Adrenal gland (tissue), 12 donors: ENCODE results near the gene TENT4B. TPM values are rescaled to one million over a fixed set of nuclear protein-coding genes. Genes with fewer than 3 reads are reported as not detected.
A peak's percentile ranks its signal among the peaks of the same experiment; 100 is the strongest.

Source experiments
- DNase-seq, 7 donors: peaks; one replicate each; pipeline ENCODE4 v3.0.0-alpha.2; 2019 to 2020
- H3K27ac ChIP-seq, 5 donors: fragments of 200-600 bp; sonication (generic) in 4 of 5; 1 replicate in 3 of 5; 2 replicates in 2 of 5; pipeline versions ENCODE4 v1.5.1 to v1.8.0; 2016 to 2020; ENCODE audit warnings: mild to moderate bottlenecking in 1 of 5
- H3K27me3 ChIP-seq: fragments of 200-600 bp; 2 replicates; pipeline ENCODE4 v1.8.0; 2021
- H3K36me3 ChIP-seq, 2 donors: fragments of 200-600 bp; replicated peaks in 1 of 2; 1 replicate in 1 of 2; 2 replicates in 1 of 2; pipeline versions ENCODE4 v1.5.1 to v1.8.0; 2018 to 2022
- H3K4me1 ChIP-seq, 2 donors: fragments of 200-600 bp; replicated peaks in 1 of 2; 1 replicate in 1 of 2; 2 replicates in 1 of 2; pipeline versions ENCODE4 v1.5.1 to v1.8.0; 2018 to 2021
- H3K4me3 ChIP-seq, 4 donors: fragments of 200-600 bp; sonication (generic) in 3 of 4; one replicate each; pipeline ENCODE4 v1.5.1; 2016 to 2018
- H3K9me3 ChIP-seq, 3 donors: fragments of 200-600 bp; sonication (generic) in 1 of 3; replicated peaks in 1 of 3; 1 replicate in 2 of 3; 2 replicates in 1 of 3; pipeline versions ENCODE4 v1.5.1 to v1.8.0; 2016 to 2021
- POLR2A ChIP-seq, 2 donors: fragments of 450-650 bp; IDR thresholded peaks; one replicate each; pipeline ENCODE4 v1.6.1; 2017; ENCODE audit warnings: antibody characterized with exemption in 2 of 2, mild to moderate bottlenecking in 2 of 2, moderate library complexity in 1 of 2
- WGBS, 4 donors: extraction: QIAGEN DNeasy Blood & Tissue Kit in 2 of 4; methylation state at CpG; one replicate each; pipeline versions ENCODE4 v1.1.5 to v1.1.7; 2013 to 2017; 5-methylcytosine and 5-hydroxymethylcytosine counted together
- intact Hi-C, 2 donors: fragments of 100-400 bp; cut with DNase I; formaldehyde crosslinking; loops; one replicate each; pipeline versions ENCODE4 v1.14.1 to v1.15.0; 2022 to 2023
- polyA plus RNA-seq, 3 donors: library from polyadenylated mRNA; stranded (reverse); fragments of 200-250 nt in 2 of 3; fragments of 350-450 nt in 1 of 3; fragmentation: Illumina TruSeq in 1 of 3; extraction: RNeasy Lipid Tissue Mini Kit (QIAGEN cat#74804) in 1 of 3; gene quantifications; one replicate each; pipeline ENCODE4 v1.2.3, GENCODE V29; 2013 to 2014
- total RNA-seq, 9 donors: library from RNA; depleted of rRNA in 4 of 9; stranded (reverse); fragments of >200 nt in 4 of 9; fragments of 120-200 nt in 1 of 9; fragmentation: NEBNext Ultra II Directional in 1 of 9; extraction: Animal tissue kit (Norgen Biotek cat#: 25700) in 1 of 9; gene quantifications; one replicate each; pipeline versions ENCODE4 v1.1.0 to v1.2.4, GENCODE V29; 2013 to 2023
- TF ChIP-seq, protein P1 (sequence below), 6 experiments: fragments of 450-650 bp in 4 of 6; fragments of 200-600 bp in 2 of 6; sonication (generic) in 1 of 6; IDR thresholded peaks; 1 replicate in 5 of 6; 2 replicates in 1 of 6; pipeline versions ENCODE4 v1.5.1 to v1.8.0; 2016 to 2021; ENCODE audit warnings: antibody characterized with exemption in 6 of 6, mild to moderate bottlenecking in 2 of 6, moderate library complexity in 1 of 6
- donor health status: healthy with polysubstance abuse.
- donor health status: Bipolar disorder and iron deficiency.
- donor health status: DM: yes; HTN: yes; CAD: no.
- donor health status: DM: no; HTN: no; CAD: no.
- donor health status: DM: no; HTN: no; CAD: no.
- donor health status: DM: yes; HTN: yes; CAD: no.

Gene TENT4B
- total and polyA plus RNA-seq, 12 donors = 4.2 to 27.8 (median 13.4) TPM

DNA sequence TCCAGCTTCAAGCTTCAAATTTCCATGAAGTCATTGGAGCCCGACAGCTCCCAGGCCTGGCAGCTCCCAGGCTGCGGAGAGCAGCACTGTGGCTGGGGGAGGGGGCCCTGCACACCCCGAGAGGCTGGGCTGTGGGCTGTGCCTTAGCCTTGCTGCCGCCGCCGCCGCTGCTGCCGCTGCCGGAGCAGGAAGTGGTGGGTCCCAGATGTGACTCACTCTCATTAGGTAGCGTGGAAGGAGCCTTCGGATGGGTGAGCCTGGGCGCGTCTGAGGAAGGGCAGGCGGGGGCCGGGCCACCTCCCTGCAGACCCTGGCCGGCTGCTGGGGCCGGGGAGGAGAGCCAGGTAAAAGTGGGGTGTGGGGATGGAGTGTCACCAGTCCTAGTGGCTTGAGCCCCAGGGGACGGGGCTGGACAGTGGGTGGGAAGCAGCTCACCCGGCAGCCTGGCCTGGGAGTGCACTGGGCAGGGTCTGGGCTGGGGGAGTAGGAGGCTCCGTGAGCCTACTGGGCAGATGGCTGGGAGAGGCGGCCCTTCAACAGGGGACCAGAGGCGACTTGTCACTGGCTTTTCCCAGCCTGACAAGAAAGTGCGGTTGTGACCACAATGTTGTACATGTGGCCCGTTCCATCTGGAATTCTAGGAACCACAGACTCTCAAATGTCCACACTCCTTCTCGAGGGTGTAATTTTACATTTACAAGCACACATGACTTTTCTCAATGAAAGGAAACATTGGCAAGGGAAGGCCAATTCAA lies 113.4 kb downstream of the TENT4B start, which contains the start of gene ADCY7:
TSS of gene ADCY7 (plus strand) at position 215 of the 755 bp plus-strand sequence. CDS start 21,629 bp downstream, outside the sequence.
- TF ChIP-seq POLR2A (IDR thresholded peaks at IDR 0.05) = no peak
- TF ChIP-seq, protein P1, sequence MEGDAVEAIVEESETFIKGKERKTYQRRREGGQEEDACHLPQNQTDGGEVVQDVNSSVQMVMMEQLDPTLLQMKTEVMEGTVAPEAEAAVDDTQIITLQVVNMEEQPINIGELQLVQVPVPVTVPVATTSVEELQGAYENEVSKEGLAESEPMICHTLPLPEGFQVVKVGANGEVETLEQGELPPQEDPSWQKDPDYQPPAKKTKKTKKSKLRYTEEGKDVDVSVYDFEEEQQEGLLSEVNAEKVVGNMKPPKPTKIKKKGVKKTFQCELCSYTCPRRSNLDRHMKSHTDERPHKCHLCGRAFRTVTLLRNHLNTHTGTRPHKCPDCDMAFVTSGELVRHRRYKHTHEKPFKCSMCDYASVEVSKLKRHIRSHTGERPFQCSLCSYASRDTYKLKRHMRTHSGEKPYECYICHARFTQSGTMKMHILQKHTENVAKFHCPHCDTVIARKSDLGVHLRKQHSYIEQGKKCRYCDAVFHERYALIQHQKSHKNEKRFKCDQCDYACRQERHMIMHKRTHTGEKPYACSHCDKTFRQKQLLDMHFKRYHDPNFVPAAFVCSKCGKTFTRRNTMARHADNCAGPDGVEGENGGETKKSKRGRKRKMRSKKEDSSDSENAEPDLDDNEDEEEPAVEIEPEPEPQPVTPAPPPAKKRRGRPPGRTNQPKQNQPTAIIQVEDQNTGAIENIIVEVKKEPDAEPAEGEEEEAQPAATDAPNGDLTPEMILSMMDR (IDR thresholded peaks at IDR 0.05) = no peak
- peaks cover 0 to 9% of the 10 kb centered on the region in 2 donors for H3K4me1 ChIP-seq

DNA sequence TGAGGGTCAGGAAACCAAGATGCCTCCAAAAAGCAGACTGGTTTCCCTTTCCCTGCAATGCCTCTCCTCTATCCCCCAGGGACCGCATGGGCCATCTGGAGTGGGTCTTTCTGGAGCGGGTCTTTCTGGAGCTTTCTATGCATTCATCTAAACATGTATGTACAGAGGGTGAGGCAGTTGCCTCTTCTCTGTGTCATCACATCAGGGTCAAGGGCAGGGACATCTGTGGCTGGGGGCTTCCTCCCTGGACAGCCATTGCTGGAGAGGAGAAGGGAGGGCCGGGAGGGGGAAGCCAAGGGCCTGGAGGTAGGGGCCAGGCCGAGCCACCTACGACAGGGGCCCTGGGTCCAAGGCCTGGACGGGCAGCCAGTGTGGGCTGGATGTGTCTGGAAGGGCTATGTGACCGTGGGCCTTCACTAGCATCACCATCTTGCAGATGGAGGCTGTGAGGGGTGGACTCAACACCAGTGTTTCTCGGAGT lies 114.1 kb downstream of the TENT4B start:
- no peak for TF ChIP-seq POLR2A (IDR thresholded peaks at IDR 0.05)
- TF ChIP-seq, protein P1 (IDR thresholded peaks at IDR 0.05) = no peak
- no peak for DNase-seq

More for the DNA sequence above, 113.4 kb downstream of the TENT4B start, which contains the start of gene ADCY7:
- 17 to 60% (median 24%) methylated on average over 12 to 25 of the region's 25 CpGs for WGBS, 4 donors
- Histone ChIP-seq H3K9me3 (no peaks in the 10 kb centered on the region), H3K4me3 (peak within 1 kb of the TSS in 1 of 4 donors; percentile 46), H3K27me3 (no peaks in the 10 kb centered on the region), H3K36me3 (no peaks in the 10 kb centered on the region), H3K27ac (peak within 1 kb of the TSS in 3 of 5 donors; percentile 19 to 73 (median 35))
- DNase-seq = peak in 6 of 7 donors; percentile 52 to 73 (median 61)
- intact Hi-C loops = no loop called here

GRCh38 chr16:50267651-50268050 lies 114.5 kb downstream of the TENT4B start:
- intact Hi-C loops = no loop called here
- TF ChIP-seq, protein P1 (IDR thresholded peaks at IDR 0.05) = no peak
- TF ChIP-seq POLR2A (IDR thresholded peaks at IDR 0.05) = no peak
- Histone ChIP-seq H3K27me3 (no peaks in the 10 kb centered on the region), H3K4me3 (no peak overlapping the region), H3K4me1 (peaks cover 0 to 9% of the 10 kb centered on the region in 2 donors), H3K36me3 (no peaks in the 10 kb centered on the region), H3K9me3 (no peaks in the 10 kb centered on the region), H3K27ac (peak overlapping the region in 2 of 5 donors; percentile 35 to 45)
- WGBS, 4 donors = 51 to 59% (median 54%) methylated on average over 3 of the region's 3 CpGs
- peak in 1 of 7 donors; percentile 24 for DNase-seq

More for the DNA sequence above, 114.1 kb downstream of the TENT4B start:
- Histone ChIP-seq H3K27me3 (no peaks in the 10 kb centered on the region), H3K36me3 (no peaks in the 10 kb centered on the region), H3K27ac (peak overlapping the region in 3 of 5 donors; percentile 19 to 45 (median 35)), H3K4me1 (peaks cover 0 to 9% of the 10 kb centered on the region in 2 donors), H3K4me3 (no peak overlapping the region), H3K9me3 (no peaks in the 10 kb centered on the region)
- WGBS, 4 donors = 78 to 87% (median 80%) methylated on average over 6 to 8 of the region's 8 CpGs
- intact Hi-C loops = no loop called here

GRCh38 chr16:50268352-50268751 lies 115.2 kb downstream of the TENT4B start:
- H3K27ac ChIP-seq = no peak overlapping the region
- no peaks in the 10 kb centered on the region for H3K9me3 ChIP-seq
- TF ChIP-seq, protein P1 (IDR thresholded peaks at IDR 0.05) = no peak
- TF ChIP-seq POLR2A (IDR thresholded peaks at IDR 0.05) = no peak
- DNase-seq = no peak
- intact Hi-C loops = no loop called here
- H3K27me3 ChIP-seq = no peaks in the 10 kb centered on the region
- no peaks in the 10 kb centered on the region for H3K36me3 ChIP-seq
- no peak overlapping the region for H3K4me3 ChIP-seq
- H3K4me1 ChIP-seq = peaks cover 0 to 9% of the 10 kb centered on the region in 2 donors
- WGBS, 4 donors = 58 to 73% (median 66%) methylated on average over 5 of the region's 5 CpGs
